Heart left ventricle (tissue), 16 donors: ENCODE measurements around the gene S1PR4. TPM values are rescaled to one million over a fixed set of nuclear protein-coding genes. Genes with fewer than 3 reads are reported as not detected.
A peak's percentile ranks its signal among the peaks of the same experiment; 100 is the strongest.

ENCODE experiments used
- ATAC-seq, 4 donors: fragments of 200-7000 bp; cut with Tn5 transposase; one replicate each; pipeline ENCODE4 v1.9.1; 2020 to 2022; ENCODE audit warnings: moderate library complexity in 4 of 4, mild to moderate bottlenecking in 3 of 4, moderate number of reproducible peaks in 1 of 4
- DNase-seq, 5 donors: peaks; one replicate each; pipeline ENCODE4 v3.0.0-alpha.2; 2020
- H3K27ac ChIP-seq, 12 donors: fragments of 200-600 bp; sonication (generic) in 4 of 12; one replicate each; pipeline versions ENCODE4 v1.5.0 to v1.8.0; 2016 to 2022; ENCODE audit warnings: mild to moderate bottlenecking in 2 of 12
- H3K27me3 ChIP-seq, 9 donors: fragments of 200-600 bp; sonication (generic) in 2 of 9; one replicate each; pipeline versions ENCODE4 v1.5.1 to v1.8.0; 2016 to 2022; ENCODE audit warnings: mild to moderate bottlenecking in 3 of 9
- H3K36me3 ChIP-seq, 9 donors: fragments of 200-600 bp; sonication (generic) in 2 of 9; one replicate each; pipeline versions ENCODE4 v1.5.0 to v1.8.0; 2018 to 2022; ENCODE audit warnings: mild to moderate bottlenecking in 2 of 9
- H3K4me1 ChIP-seq, 12 donors: fragments of 200-600 bp; sonication (generic) in 4 of 12; one replicate each; pipeline versions ENCODE4 v1.5.0 to v1.8.0; 2016 to 2022; ENCODE audit warnings: mild to moderate bottlenecking in 3 of 12
- H3K4me3 ChIP-seq, 12 donors: fragments of 200-600 bp; sonication (generic) in 4 of 12; one replicate each; pipeline versions ENCODE4 v1.5.0 to v1.8.0; 2017 to 2022; ENCODE audit warnings: mild to moderate bottlenecking in 9 of 12, moderate library complexity in 4 of 12
- H3K9me3 ChIP-seq, 12 donors: fragments of 200-600 bp; sonication (generic) in 4 of 12; one replicate each; pipeline versions ENCODE4 v1.5.0 to v1.8.0; 2016 to 2022; ENCODE audit warnings: mild to moderate bottlenecking in 1 of 12
- CTCF ChIP-seq, 12 donors: fragments of 200-600 bp; sonication (generic) in 4 of 12; IDR thresholded peaks; one replicate each; pipeline versions ENCODE4 v1.5.0 to v1.8.0; 2018 to 2022; ENCODE audit warnings: antibody characterized with exemption in 12 of 12, mild to moderate bottlenecking in 5 of 12
- POLR2A ChIP-seq, 2 donors: fragments of 450-650 bp; IDR thresholded peaks; one replicate each; pipeline ENCODE4 v1.6.1; 2017; ENCODE audit warnings: antibody characterized with exemption in 2 of 2, mild to moderate bottlenecking in 2 of 2, moderate library complexity in 2 of 2
- WGBS, 4 donors: extraction: QIAGEN DNeasy Blood & Tissue Kit in 2 of 4; methylation state at CpG; one replicate each; pipeline versions ENCODE4 v1.1.5 to v1.1.7; 2013 to 2018; 5-methylcytosine and 5-hydroxymethylcytosine counted together
- intact Hi-C, 10 donors: fragments of 100-400 bp; cut with DNase I; formaldehyde crosslinking; loops; one replicate each; pipeline versions ENCODE4 v1.11.1 to v1.14.2; 2022
- polyA plus RNA-seq, 2 donors: library from polyadenylated mRNA; stranded (reverse); fragments of 200-250 nt; gene quantifications; one replicate each; pipeline ENCODE4 v1.2.3, GENCODE V29; 2013
- total RNA-seq, 9 donors: library from RNA; depleted of rRNA in 2 of 9; stranded (reverse); fragments of >200 nt in 2 of 9; fragmentation: NEBNext Ultra II Directional in 3 of 9; extraction: Animal tissue kit (Norgen Biotek cat#: 25700) in 3 of 9; gene quantifications; one replicate each; pipeline versions ENCODE4 v1.1.0 to v1.2.4, GENCODE V29; 2016 to 2023
- donor health status: ischemic (EF 13 %, LVEDD 7.1; RV severe dilation, severe dysfunction).
- donor health status: healthy with polysubstance abuse.
- donor health status: DM: no; HTN: yes; CAD: no.
- donor health status: DM: no; HTN: no; CAD: no.
- donor health status: ischemic (EF 25% LVEDD 6.9; RV normal size, moderate dysfunction).
- donor health status: ischemic (EF 25% LVEDD 5.7; RV mildly dilated, moderate dysfunction).
- donor health status: healthy.
- donor health status: DM: yes; HTN: yes; CAD: no.
- donor health status: ischemic (EF 35%, LVEDD 5.7; RV mildly dilated, moderate dysfunction).
- donor health status: nonischemic (EF 11% LVEDD 7.7; RV severe dilation, severe dysfunction).
- donor health status: DM: yes; HTN: yes; CAD: no.
- donor health status: PGD.
- donor health status: ischemic (EF 29% LVEDD 5.4; RV normal size, mild dysfunction).
- donor health status: nonischemic (EF 23%, LVEDD 6.1; RV moderate dilation, normal function).

S1PR4 gene
- total and polyA plus RNA-seq, 11 donors: 0.35 to 5.5 (median 1.4) TPM

- TF ChIP-seq POLR2A (IDR thresholded peaks at IDR 0.05) (no peak), CTCF (IDR thresholded peaks at IDR 0.05) (no peak)
- 56 to 64% (median 61%) methylated on average over 24 of the region's 24 CpGs for WGBS, 4 donors
- H3K27me3 ChIP-seq: no peaks in the 10 kb centered on the region
- H3K27ac ChIP-seq: peak overlapping the region in 10 of 12 donors; percentile 24 to 93 (median 45)
- peak overlapping the region in 1 of 12 donors; percentile 36 for H3K4me3 ChIP-seq
- H3K36me3 ChIP-seq: no peaks in the 10 kb centered on the region
- ATAC-seq (peak; percentile 24 to 74 (median 61)), DNase-seq (peak in 3 of 5 donors; percentile 56 to 74 (median 70))
- H3K9me3 ChIP-seq: peaks cover 0 to 3% (median 0%) of the 10 kb centered on the region in 12 donors
- intact Hi-C loops: no loop called here
- H3K4me1 ChIP-seq: peaks cover 0 to 39% (median 4%) of the 10 kb centered on the region in 12 donors
These were observed 45.4 kb upstream of the S1PR4 start for GRCh38 chr19:3132971-3133792.

GRCh38 chr19:3133793-3134116 is 44.8 kb upstream of the S1PR4 start:
- H3K9me3 ChIP-seq: no peaks in the 10 kb centered on the region
- peak overlapping the region in 8 of 12 donors; percentile 24 to 93 (median 42) for H3K27ac ChIP-seq
- DNase-seq: peak in 1 of 5 donors; percentile 39
- 70 to 76% (median 72%) methylated on average over 4 of the region's 4 CpGs for WGBS, 4 donors
- intact Hi-C loops: no loop called here
- H3K4me3 ChIP-seq: peak overlapping the region in 1 of 12 donors; percentile 36
- ATAC-seq: no peak
- H3K27me3 ChIP-seq: no peaks in the 10 kb centered on the region
- H3K4me1 ChIP-seq: peaks cover 0 to 39% (median 4%) of the 10 kb centered on the region in 12 donors
- no peak for TF ChIP-seq POLR2A (IDR thresholded peaks at IDR 0.05)
- no peak for TF ChIP-seq CTCF (IDR thresholded peaks at IDR 0.05)
- no peaks in the 10 kb centered on the region for H3K36me3 ChIP-seq

GRCh38 chr19:3135961-3136683 is 42.4 kb upstream of the S1PR4 start, which contains the start of gene GNA15:
TSS of gene GNA15 (plus strand) at chr19:3136033. CDS start at chr19:3136451, 418 bp downstream.
- Histone ChIP-seq H3K9me3 (peaks cover 0 to 15% (median 3%) of the 10 kb centered on the region in 12 donors), H3K36me3 (no peaks in the 10 kb centered on the region), H3K4me3 (peak within 1 kb of the TSS in 9 of 12 donors; percentile 33 to 70 (median 43)), H3K27ac (peak within 1 kb of the TSS in 9 of 12 donors; percentile 17 to 86 (median 44)), H3K27me3 (no peaks in the 10 kb centered on the region), H3K4me1 (peaks cover 0 to 49% (median 5%) of the 10 kb centered on the region in 12 donors)
- intact Hi-C loops: no loop called here
- ATAC-seq (peak in 3 of 4 donors; percentile 21 to 70 (median 42)), DNase-seq (peak in 3 of 5 donors; percentile 18 to 70 (median 43))
- WGBS, 4 donors: 68 to 70% (median 69%) methylated on average over 21 to 40 of the region's 40 CpGs
- no peak for TF ChIP-seq CTCF (IDR thresholded peaks at IDR 0.05)
- no peak for TF ChIP-seq POLR2A (IDR thresholded peaks at IDR 0.05)

DNA sequence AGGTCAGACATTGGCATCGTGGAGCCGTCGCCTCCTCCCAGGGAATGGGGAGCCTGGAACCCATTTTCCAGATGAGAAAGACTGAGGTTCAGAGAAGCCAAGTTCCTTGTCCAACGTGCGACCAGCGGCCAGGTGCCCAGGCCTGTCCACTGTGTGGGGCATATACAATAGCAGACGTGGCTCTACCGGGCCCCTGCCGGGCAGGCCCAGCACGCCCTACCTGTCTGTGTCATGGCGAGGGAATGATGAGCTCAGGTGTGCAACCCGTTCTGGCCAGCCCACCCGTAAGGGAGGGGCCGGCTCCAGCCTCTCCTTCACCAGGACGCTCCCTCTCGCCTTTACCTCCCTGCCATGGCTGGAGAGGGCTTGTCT is 41.9 kb upstream of the S1PR4 start:
- peak in 2 of 5 donors; percentile 18 to 57 for DNase-seq
- ATAC-seq: no peak
- TF ChIP-seq POLR2A (IDR thresholded peaks at IDR 0.05) (no peak), CTCF (IDR thresholded peaks at IDR 0.05) (no peak)
- no peaks in the 10 kb centered on the region for H3K36me3 ChIP-seq
- H3K27me3 ChIP-seq: no peaks in the 10 kb centered on the region
- H3K4me1 ChIP-seq: peaks cover 0 to 54% (median 8%) of the 10 kb centered on the region in 12 donors
- intact Hi-C loops: no loop called here
- WGBS, 4 donors: 65 to 78% (median 74%) methylated on average over 12 to 16 of the region's 16 CpGs
- H3K9me3 ChIP-seq: peaks cover 0 to 15% (median 3%) of the 10 kb centered on the region in 12 donors
- H3K4me3 ChIP-seq: peak overlapping the region in 9 of 12 donors; percentile 33 to 70 (median 43)
- H3K27ac ChIP-seq: peak overlapping the region in 7 of 12 donors; percentile 34 to 86 (median 64)
